ENCODE measurements around the gene RPTOR. TPM values are rescaled to one million over a fixed set of nuclear protein-coding genes. Genes with fewer than 3 reads are reported as not detected.
A peak's percentile ranks its signal among the peaks of the same experiment; 100 is the strongest.

The RPTOR gene
- total RNA-seq, 3 donors from 2014 or later (not counting 1 experiment from before 2014, with no cell fraction given), result 49.2 to 63.6 (median 55.4) TPM

- Mint-ChIP-seq H3K9me3 (no peaks in the 10 kb centered on the region), H3K36me3 (peaks cover 6% of the 10 kb centered on the region), H3K4me3 (peak overlapping the region; percentile 36), H3K27ac (peak overlapping the region in 1 of 2 donors; percentile 85), H3K4me1 (peaks cover 17 to 19% of the 10 kb centered on the region in 2 donors), H3K27me3 (ENCODE audit: low read depth in 2 of 2) (no peaks in the 10 kb centered on the region)
- Histone ChIP-seq H3K4me3 (ENCODE audit: low read length) (no peak overlapping the region), H3K36me3 (ENCODE audit: control insufficient read depth, insufficient read depth, low read length) (peaks cover 13% of the 10 kb centered on the region), H3K27ac (ENCODE audit: low read length) (peak overlapping the region; percentile 39), H3K4me1 (ENCODE audit: control insufficient read depth, insufficient read depth, low read length) (peaks cover 33% of the 10 kb centered on the region), H3K9me3 (ENCODE audit: control insufficient read depth, insufficient read depth, low read length) (no peaks in the 10 kb centered on the region), H3K27me3 (ENCODE audit: control insufficient read depth, insufficient read depth, low read length) (no peaks in the 10 kb centered on the region)
- DNase-seq (peak in 1 of 2 donors; percentile 64), ATAC-seq (peak; percentile 25 to 74 (median 50))
- 32% methylated on average over 32 of the region's 32 CpGs for WGBS (ENCODE audit: insufficient coverage)
- no peak for TF ChIP-seq CTCF (IDR thresholded peaks at IDR 0.05)
- intact Hi-C loops (cut with micrococcal nuclease), result no loop called here
Observed at GRCh38 chr17:80876950-80877728, 332.5 kb downstream of the RPTOR start.

- ATAC-seq, result no peak
- H3K9me3 Mint-ChIP-seq, result no peaks in the 10 kb centered on the region
- H3K27me3 ChIP-seq (ENCODE audit: control insufficient read depth, insufficient read depth, low read length), result no peaks in the 10 kb centered on the region
- peak overlapping the region in 1 of 2 donors; percentile 85 for H3K27ac Mint-ChIP-seq
- H3K27me3 Mint-ChIP-seq (ENCODE audit: low read depth in 2 of 2), result no peaks in the 10 kb centered on the region
- no peak overlapping the region for H3K4me3 ChIP-seq (ENCODE audit: low read length)
- no peak for TF ChIP-seq CTCF (IDR thresholded peaks at IDR 0.05)
- peaks cover 16 to 17% of the 10 kb centered on the region in 2 donors for H3K4me1 Mint-ChIP-seq
- H3K36me3 Mint-ChIP-seq, result peaks cover 13% of the 10 kb centered on the region
- H3K27ac ChIP-seq (ENCODE audit: low read length), result no peak overlapping the region
- peaks cover 13% of the 10 kb centered on the region for H3K36me3 ChIP-seq (ENCODE audit: control insufficient read depth, insufficient read depth, low read length)
- no peak for DNase-seq
- 85% methylated on average over 14 of the region's 14 CpGs for WGBS (ENCODE audit: insufficient coverage)
- intact Hi-C loops (cut with micrococcal nuclease), result no loop called here
- H3K4me1 ChIP-seq (ENCODE audit: control insufficient read depth, insufficient read depth, low read length), result peaks cover 26% of the 10 kb centered on the region
- no peaks in the 10 kb centered on the region for H3K9me3 ChIP-seq (ENCODE audit: control insufficient read depth, insufficient read depth, low read length)
- no peak overlapping the region for H3K4me3 Mint-ChIP-seq
Observed at GRCh38 chr17:80877729-80878303, 333.2 kb downstream of the RPTOR start.

- peaks cover 9 to 16% of the 10 kb centered on the region in 2 donors for H3K4me1 Mint-ChIP-seq
- no peaks in the 10 kb centered on the region for H3K9me3 ChIP-seq (ENCODE audit: control insufficient read depth, insufficient read depth, low read length)
- H3K27me3 ChIP-seq (ENCODE audit: control insufficient read depth, insufficient read depth, low read length), result no peaks in the 10 kb centered on the region
- H3K4me1 ChIP-seq (ENCODE audit: control insufficient read depth, insufficient read depth, low read length), result peaks cover 24% of the 10 kb centered on the region
- H3K4me3 ChIP-seq (ENCODE audit: low read length), result no peak overlapping the region
- TF ChIP-seq CTCF (IDR thresholded peaks at IDR 0.05), result no peak
- H3K4me3 Mint-ChIP-seq, result no peak overlapping the region
- DNase-seq (no peak), ATAC-seq (no peak)
- no peaks in the 10 kb centered on the region for H3K27me3 Mint-ChIP-seq (ENCODE audit: low read depth in 2 of 2)
- intact Hi-C loops (cut with micrococcal nuclease), result no loop called here
- H3K27ac ChIP-seq (ENCODE audit: low read length), result no peak overlapping the region
- H3K36me3 Mint-ChIP-seq, result peaks cover 13% of the 10 kb centered on the region
- peaks cover 22% of the 10 kb centered on the region for H3K36me3 ChIP-seq (ENCODE audit: control insufficient read depth, insufficient read depth, low read length)
- H3K9me3 Mint-ChIP-seq, result no peaks in the 10 kb centered on the region
- no peak overlapping the region for H3K27ac Mint-ChIP-seq
- WGBS (ENCODE audit: insufficient coverage), result 96% methylated on average over 30 of the region's 31 CpGs
Observed at GRCh38 chr17:80878876-80879722, 334.5 kb downstream of the RPTOR start.
